ENCODE data around the gene EHBP1L1.
"Not testable (repeated sequence)": the region's sequence is repeated elsewhere in the genome, so short reads cannot be mapped to it uniquely, and the experiment has no call there.

The EHBP1L1 gene

DNA sequence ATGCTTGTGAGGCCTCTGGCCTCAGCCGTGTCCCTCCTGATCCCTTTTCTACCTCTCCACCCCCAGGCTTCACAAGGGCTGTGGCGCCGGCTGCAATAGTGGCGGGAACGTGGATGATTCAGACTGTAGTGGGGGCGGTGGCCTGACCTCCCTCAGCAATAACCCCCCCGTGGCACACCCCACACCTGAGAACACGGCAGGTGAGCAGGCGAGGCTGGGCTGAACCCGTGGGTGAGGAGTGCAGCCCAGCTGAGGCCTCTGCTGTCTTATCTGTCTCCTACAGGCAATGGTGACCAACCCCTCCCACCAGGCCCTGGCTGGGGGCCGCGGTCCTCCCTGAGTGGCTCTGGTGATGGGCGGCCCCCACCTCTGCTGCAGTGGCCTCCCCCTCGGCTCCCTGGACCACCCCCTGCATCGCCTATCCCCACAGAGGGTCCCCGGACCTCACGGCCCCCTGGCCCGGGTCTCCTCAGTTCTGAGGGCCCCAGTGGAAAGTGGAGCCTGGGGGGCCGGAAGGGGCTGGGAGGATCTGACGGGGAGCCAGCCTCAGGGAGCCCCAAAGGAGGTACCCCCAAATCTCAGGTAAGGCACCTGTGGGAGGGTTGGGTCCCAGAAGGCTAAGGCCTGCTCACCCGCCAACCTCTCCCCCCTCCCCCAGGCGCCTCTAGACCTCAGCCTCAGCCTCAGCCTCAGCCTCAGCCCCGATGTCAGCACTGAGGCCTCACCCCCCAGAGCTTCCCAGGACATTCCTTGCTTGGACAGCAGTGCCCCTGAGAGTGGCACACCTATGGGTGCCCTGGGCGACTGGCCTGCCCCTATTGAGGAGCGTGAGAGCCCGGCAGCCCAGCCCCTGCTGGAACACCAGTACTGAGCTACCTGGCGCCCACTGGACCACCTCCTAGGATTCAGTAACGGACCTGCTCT lies 60.5 kb downstream of the EHBP1L1 start:
- no peak for DNase-seq (ENCODE audit: low read depth)

DNA sequence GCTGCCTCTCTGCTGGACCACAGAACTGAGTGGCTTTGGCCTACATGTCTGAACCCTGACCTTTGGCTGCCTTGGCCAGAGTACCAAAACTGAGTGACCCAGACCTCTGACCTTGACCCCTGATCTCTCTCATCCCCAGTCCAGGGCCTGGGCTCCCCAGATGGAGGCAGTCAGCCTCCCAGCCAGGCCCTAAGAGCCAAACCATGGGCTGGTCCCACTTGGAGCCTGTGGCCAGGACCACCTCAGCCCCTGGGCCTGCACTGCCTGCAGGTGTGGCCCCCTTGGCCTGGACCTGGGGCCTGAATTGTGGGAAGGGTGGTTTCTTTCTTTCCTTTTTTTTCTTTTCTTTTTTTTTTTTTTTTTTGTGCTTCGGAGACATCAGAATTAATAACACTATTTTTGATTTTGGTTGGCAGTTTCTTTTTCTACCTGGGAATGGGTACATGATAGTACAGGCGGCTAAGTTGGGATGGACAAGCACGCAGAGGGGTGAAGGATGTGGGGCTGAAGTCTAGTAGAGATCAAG lies 61.2 kb downstream of the EHBP1L1 start:
- DNase-seq (ENCODE audit: low read depth), result no peak

DNA sequence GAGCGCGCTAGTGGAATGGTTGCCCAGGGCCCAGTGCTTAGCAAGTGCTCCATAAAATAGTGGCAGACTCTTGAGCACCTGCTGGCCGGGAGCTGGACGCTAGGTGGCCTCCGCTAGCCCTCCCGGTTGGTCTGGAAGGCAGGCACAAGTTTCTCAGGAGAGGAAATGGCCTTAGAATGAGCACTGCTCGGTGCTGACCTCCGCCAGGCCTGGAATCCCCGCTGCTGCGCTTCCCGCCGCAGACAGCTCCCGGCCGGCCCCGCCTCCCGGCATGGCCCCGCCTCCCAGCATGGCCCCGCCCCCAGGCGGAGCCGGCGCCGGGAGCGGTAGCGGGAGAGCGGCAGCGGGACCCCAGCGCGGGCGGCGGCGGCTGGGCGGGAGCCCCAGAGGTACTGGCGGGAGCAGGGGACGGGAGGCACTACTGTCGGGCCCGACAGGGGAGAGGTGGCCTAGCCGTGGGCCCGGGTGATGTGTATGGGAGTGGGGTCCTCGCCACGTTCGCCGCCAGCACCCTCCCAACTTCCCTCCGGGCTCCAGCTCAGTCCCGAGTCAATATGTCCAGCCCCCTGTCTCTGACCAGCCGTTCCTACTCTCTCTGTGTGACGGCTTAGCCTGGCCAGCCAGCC lies 62.1 kb downstream of the EHBP1L1 start, which contains the start of gene SIPA1:
Gene SIPA1 (plus strand): TSS at position 308 of the 626 bp plus-strand sequence. CDS start 2,821 bp downstream, outside the sequence.
- peak; percentile 68 for DNase-seq (ENCODE audit: low read depth)

DNA sequence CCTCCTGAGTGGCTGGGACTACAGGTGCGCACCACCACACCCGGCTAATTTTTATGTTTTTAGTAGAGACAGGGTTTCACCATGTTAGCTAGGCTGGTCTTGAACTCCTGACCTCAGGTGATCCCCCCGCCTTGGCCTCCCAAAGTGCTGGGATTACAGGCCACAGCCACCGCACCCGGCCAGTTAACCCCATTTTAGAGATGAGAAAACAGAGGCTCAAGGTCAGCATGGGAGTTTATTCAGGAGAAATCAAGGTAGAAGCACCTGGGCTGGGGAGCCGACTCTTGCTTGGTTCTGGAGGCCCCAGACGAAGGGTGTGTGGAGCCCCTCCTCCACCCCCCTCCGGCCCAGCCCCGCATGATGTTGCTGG lies 63.4 kb downstream of the EHBP1L1 start:
- DNase-seq (ENCODE audit: low read depth), result not testable (repeated sequence)

DNA sequence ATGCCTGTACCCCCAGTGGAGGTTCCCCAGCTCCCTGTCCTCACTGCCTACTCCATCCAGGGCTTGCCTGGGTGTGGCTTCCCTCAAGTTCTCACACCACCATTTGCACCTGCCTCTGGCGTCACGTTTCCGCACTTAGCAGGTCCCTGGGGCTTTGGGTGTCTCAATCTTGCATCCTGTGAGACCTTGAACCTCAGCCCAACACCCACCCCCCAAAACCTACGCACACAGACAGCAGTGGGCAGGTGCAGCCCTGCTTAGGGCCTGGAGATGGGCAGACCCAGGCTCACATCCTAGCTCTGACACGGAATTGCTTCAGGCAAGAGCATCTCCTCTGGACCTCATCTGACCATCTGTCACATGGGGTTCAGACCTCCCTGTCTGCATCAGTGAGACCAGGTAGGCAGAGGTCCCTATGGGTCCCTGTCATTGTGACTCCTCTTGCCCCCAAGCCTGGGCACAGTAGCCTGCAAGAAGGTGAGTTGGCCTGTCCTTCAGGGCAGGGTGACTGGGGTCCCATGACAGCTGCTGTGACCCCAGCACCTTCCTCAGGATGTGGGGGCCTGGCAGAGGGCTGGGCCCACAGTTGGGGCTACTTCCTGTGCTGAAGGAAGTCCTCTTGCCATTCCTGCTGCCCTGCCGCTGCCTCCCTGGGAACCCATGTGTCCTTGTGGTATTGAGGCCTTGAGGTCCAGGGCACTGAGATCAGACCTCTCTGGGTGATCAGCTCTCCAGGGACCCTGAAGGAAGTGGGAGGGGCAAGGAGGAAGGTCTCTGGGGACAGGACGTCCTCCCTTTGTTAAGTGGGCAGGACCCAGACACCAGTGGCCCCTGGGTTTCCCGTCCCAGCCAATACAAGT lies 64.0 kb downstream of the EHBP1L1 start:
- peak; percentile 66 for DNase-seq (ENCODE audit: low read depth)

DNA sequence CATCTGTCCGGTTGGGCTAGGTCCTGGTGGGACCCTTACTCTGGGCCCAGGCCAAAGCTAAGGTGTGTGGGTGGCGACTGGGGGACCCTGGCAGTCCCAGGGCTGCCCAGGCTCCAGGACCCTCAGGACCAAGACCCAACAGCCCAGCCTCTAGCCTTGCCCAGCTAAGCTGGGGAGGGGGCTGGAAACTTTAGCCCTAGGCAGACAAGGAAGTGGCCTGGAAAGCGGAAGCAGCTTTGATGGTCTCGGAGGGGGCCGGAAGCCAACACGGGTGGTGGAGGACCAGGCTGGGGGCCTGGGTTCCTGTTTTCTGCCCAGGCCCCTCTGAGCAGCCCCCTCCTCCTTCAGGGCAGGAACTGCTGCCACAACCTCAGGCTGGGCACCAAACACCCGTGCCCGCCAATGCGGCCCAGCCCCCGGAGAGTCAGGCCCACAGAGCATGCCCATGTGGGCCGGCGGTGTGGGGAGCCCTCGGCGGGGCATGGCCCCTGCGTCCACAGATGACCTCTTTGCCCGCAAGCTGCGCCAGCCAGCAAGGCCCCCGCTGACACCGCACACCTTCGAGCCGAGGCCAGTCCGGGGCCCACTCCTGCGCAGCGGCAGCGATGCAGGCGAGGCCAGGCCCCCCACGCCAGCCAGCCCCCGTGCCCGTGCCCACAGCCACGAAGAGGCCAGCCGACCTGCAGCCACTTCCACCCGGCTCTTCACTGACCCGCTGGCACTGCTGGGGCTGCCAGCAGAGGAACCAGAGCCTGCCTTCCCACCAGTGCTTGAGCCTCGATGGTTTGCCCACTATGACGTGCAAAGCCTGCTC lies 64.8 kb downstream of the EHBP1L1 start:
- DNase-seq (ENCODE audit: low read depth), result peak; percentile 28

DNA sequence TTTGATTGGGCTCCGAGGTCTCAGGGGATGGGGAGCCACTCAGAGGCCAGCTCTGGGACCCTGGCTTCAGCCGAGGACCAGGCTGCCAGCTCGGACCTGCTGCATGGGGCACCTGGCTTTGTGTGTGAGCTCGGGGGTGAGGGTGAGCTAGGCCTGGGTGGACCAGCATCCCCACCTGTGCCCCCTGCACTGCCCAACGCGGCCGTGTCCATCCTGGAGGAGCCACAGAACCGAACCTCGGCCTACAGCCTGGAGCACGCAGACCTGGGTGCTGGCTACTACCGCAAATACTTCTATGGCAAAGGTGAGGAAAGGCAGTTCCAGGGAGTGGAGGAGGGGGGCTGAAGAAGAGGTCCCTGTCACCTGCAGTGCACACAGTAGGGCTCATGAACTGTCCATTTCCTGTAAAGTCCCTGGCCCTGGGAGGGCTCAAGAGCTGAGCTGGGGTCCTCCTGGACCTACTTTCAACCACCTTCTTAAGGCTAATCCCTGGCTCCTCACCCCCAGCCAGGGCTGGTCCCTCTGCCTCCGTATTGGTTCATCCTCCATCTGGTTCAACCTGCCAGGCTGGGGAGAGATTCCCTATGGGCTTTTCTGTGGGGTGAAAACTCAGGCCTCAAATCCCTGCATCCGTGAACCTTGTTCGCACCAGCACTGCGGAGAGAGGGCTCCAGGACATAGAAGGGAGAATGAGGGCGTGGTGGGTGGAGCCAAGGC lies 65.6 kb downstream of the EHBP1L1 start:
- DNase-seq (ENCODE audit: low read depth), result no peak
